ENCODE measurements around the gene IL6ST.
A peak's percentile ranks its signal among the peaks of the same experiment; 100 is the strongest.
"Not testable (repeated sequence)": the region's sequence is repeated elsewhere in the genome, so short reads cannot be mapped to it uniquely, and the experiment has no call there.

The IL6ST gene

GRCh38 chr5:55989860-55990259, 4.9 kb downstream of the IL6ST start:
- H3K27me3 ChIP-seq = no peaks in the 10 kb centered on the region
- H4K20me1 ChIP-seq = peaks cover 0 to 87% (median 28%) of the 10 kb centered on the region in 11 experiments; a peak in 15 of 22 replicates
- TF ChIP-seq Cebpa-rat (IDR thresholded peaks at IDR 0.05) = no peak
- H3K9ac ChIP-seq = peak overlapping the region in 1 of 11 experiments; percentile 18; a peak in 1 of 22 replicates
- peak overlapping the region in 1 of 11 experiments; percentile 3; a peak in 1 of 22 replicates for H3K27ac ChIP-seq
- peaks cover 17 to 54% (median 39%) of the 10 kb centered on the region in 11 experiments; a peak in 21 of 22 replicates for H3K36me3 ChIP-seq
- peaks cover 18 to 64% (median 28%) of the 10 kb centered on the region in 10 experiments for H3K4me1 ChIP-seq
- peak overlapping the region in 2 of 10 experiments; percentile 6 to 11; a peak in 2 of 20 replicates for H3K4me3 ChIP-seq
- H3K4me2 ChIP-seq = peak overlapping the region in 3 of 11 experiments; percentile 42 to 96 (median 72); a peak in 6 of 22 replicates
- peaks cover 0 to 33% (median 32%) of the 10 kb centered on the region in 11 experiments; a peak in 20 of 22 replicates for H3K9me3 ChIP-seq (replicated peaks in 1 of 11)

- Histone ChIP-seq H3K4me2 (peak overlapping the region in 3 of 11 experiments; percentile 42 to 96 (median 72); a peak in 5 of 22 replicates), H4K20me1 (peaks cover 0 to 94% (median 28%) of the 10 kb centered on the region in 11 experiments; a peak in 15 of 22 replicates), H3K9me3 (replicated peaks in 1 of 11) (peaks cover 0 to 33% (median 32%) of the 10 kb centered on the region in 11 experiments; a peak in 20 of 22 replicates), H3K9ac (no peak overlapping the region), H3K36me3 (peaks cover 17 to 61% (median 39%) of the 10 kb centered on the region in 11 experiments; a peak in 21 of 22 replicates), H3K4me3 (peak overlapping the region in 1 of 10 experiments; percentile 11; a peak in 1 of 20 replicates), H3K27ac (0 out of 22 replicates have a peak overlapping the region, but pooled peaks of 1 of the 11 experiments have one; percentile 3), H3K27me3 (no peaks in the 10 kb centered on the region), H3K4me1 (peaks cover 18 to 71% (median 28%) of the 10 kb centered on the region in 10 experiments)
- no peak for TF ChIP-seq Cebpa-rat (IDR thresholded peaks at IDR 0.05)
Observed at GRCh38 chr5:55988979-55989638, 5.7 kb downstream of the IL6ST start.

GRCh38 chr5:55988428-55988827, 6.3 kb downstream of the IL6ST start:
- not testable (repeated sequence) for H3K27me3 ChIP-seq, H3K9ac ChIP-seq, H3K27ac ChIP-seq, H3K4me3 ChIP-seq
- peak overlapping the region in 2 of 11 experiments; percentile 72 to 96; a peak in 3 of 22 replicates for H3K4me2 ChIP-seq
- peaks cover 0 to 33% (median 32%) of the 10 kb centered on the region in 11 experiments; a peak in 20 of 22 replicates for H3K9me3 ChIP-seq (replicated peaks in 1 of 11)
- peaks cover 17 to 61% (median 39%) of the 10 kb centered on the region in 11 experiments; a peak in 21 of 22 replicates for H3K36me3 ChIP-seq
- peaks cover 18 to 75% (median 26%) of the 10 kb centered on the region in 10 experiments for H3K4me1 ChIP-seq
- H4K20me1 ChIP-seq = peaks cover 0 to 100% (median 28%) of the 10 kb centered on the region in 11 experiments; a peak in 15 of 22 replicates

- H3K36me3 ChIP-seq = peaks cover 25 to 73% (median 41%) of the 10 kb centered on the region in 11 experiments; a peak in 21 of 22 replicates
- TF ChIP-seq Cebpa-rat (IDR thresholded peaks at IDR 0.05) = no peak
- peaks cover 0 to 33% (median 32%) of the 10 kb centered on the region in 11 experiments; a peak in 20 of 22 replicates for H3K9me3 ChIP-seq (replicated peaks in 1 of 11)
- peak overlapping the region in 2 of 10 experiments; percentile 12 to 31; a peak in 2 of 20 replicates for H3K4me3 ChIP-seq
- peak overlapping the region in 2 of 11 experiments; percentile 15 to 39; a peak in 2 of 22 replicates for H3K4me2 ChIP-seq
- H4K20me1 ChIP-seq = peaks cover 0 to 100% (median 25%) of the 10 kb centered on the region in 11 experiments; a peak in 14 of 22 replicates
- H3K4me1 ChIP-seq = peaks cover 4 to 69% (median 11%) of the 10 kb centered on the region in 10 experiments
- H3K9ac ChIP-seq = no peak overlapping the region
- no peaks in the 10 kb centered on the region for H3K27me3 ChIP-seq
- no peak overlapping the region for H3K27ac ChIP-seq
Observed at GRCh38 chr5:55986931-55987330, 7.8 kb downstream of the IL6ST start.

GRCh38 chr5:55985181-55985580, 9.6 kb downstream of the IL6ST start:
- Histone ChIP-seq H3K4me3 (no peak overlapping the region), H3K9ac (no peak overlapping the region), H3K4me2 (no peak overlapping the region; a peak in 1 of 22 replicates), H3K27me3 (no peaks in the 10 kb centered on the region), H3K27ac (no peak overlapping the region), H4K20me1 (peaks cover 0 to 100% (median 17%) of the 10 kb centered on the region in 11 experiments; a peak in 14 of 22 replicates), H3K4me1 (peaks cover 0 to 58% (median 5%) of the 10 kb centered on the region in 10 experiments; a peak in 6 of 20 replicates), H3K9me3 (replicated peaks in 1 of 11) (peaks cover 0 to 33% (median 32%) of the 10 kb centered on the region in 11 experiments; a peak in 20 of 22 replicates), H3K36me3 (peaks cover 37 to 85% (median 54%) of the 10 kb centered on the region in 11 experiments)
- TF ChIP-seq Cebpa-rat (IDR thresholded peaks at IDR 0.05) = no peak

GRCh38 chr5:55983986-55984385, 10.8 kb downstream of the IL6ST start:
- Histone ChIP-seq H3K4me1 (peaks cover 0 to 52% (median 0%) of the 10 kb centered on the region in 10 experiments; a peak in 5 of 20 replicates), H3K36me3 (peaks cover 48 to 90% (median 62%) of the 10 kb centered on the region in 11 experiments), H3K27me3 (no peaks in the 10 kb centered on the region), H3K27ac (no peak overlapping the region), H3K4me2 (no peak overlapping the region; a peak in 1 of 22 replicates), H3K4me3 (no peak overlapping the region), H3K9ac (no peak overlapping the region), H4K20me1 (peaks cover 0 to 100% (median 12%) of the 10 kb centered on the region in 11 experiments; a peak in 14 of 22 replicates), H3K9me3 (replicated peaks in 1 of 11) (peaks cover 0 to 33% (median 32%) of the 10 kb centered on the region in 11 experiments; a peak in 20 of 22 replicates)
- TF ChIP-seq Cebpa-rat (IDR thresholded peaks at IDR 0.05) = no peak

- Histone ChIP-seq H3K9ac (no peak overlapping the region), H4K20me1 (peaks cover 0 to 100% (median 10%) of the 10 kb centered on the region in 11 experiments; a peak in 14 of 22 replicates), H3K4me2 (peak overlapping the region in 2 of 11 experiments; percentile 33 to 39; a peak in 1 of 22 replicates), H3K36me3 (peaks cover 44 to 88% (median 54%) of the 10 kb centered on the region in 11 experiments), H3K27ac (no peak overlapping the region), H3K4me3 (no peak overlapping the region), H3K9me3 (replicated peaks in 1 of 11) (peaks cover 0 to 25% (median 24%) of the 10 kb centered on the region in 11 experiments; a peak in 20 of 22 replicates), H3K27me3 (no peaks in the 10 kb centered on the region), H3K4me1 (peaks cover 0 to 60% (median 0%) of the 10 kb centered on the region in 10 experiments; a peak in 6 of 20 replicates)
- no peak for TF ChIP-seq Cebpa-rat (IDR thresholded peaks at IDR 0.05)
Observed at GRCh38 chr5:55982957-55983381, 11.8 kb downstream of the IL6ST start.

- H3K4me3 ChIP-seq = no peak overlapping the region
- H3K27ac ChIP-seq = no peak overlapping the region
- peaks cover 0 to 100% (median 9%) of the 10 kb centered on the region in 11 experiments; a peak in 13 of 22 replicates for H4K20me1 ChIP-seq
- H3K4me1 ChIP-seq = peaks cover 0 to 10% (median 0%) of the 10 kb centered on the region in 10 experiments; a peak in 6 of 20 replicates
- H3K9ac ChIP-seq = no peak overlapping the region
- H3K9me3 ChIP-seq (replicated peaks in 1 of 11) = peaks cover 0 to 6% (median 0%) of the 10 kb centered on the region in 11 experiments; a peak in 2 of 22 replicates
- peaks cover 73 to 98% (median 86%) of the 10 kb centered on the region in 11 experiments for H3K36me3 ChIP-seq
- no peaks in the 10 kb centered on the region for H3K27me3 ChIP-seq
- H3K4me2 ChIP-seq = no peak overlapping the region
- no peak for TF ChIP-seq Cebpa-rat (IDR thresholded peaks at IDR 0.05)
Observed at GRCh38 chr5:55973296-55973695, 21.5 kb downstream of the IL6ST start.
